DMS79 treated with DMSO at 0.1 percent for 48 hours (cell line): ENCODE measurements around the gene RUFY3.
A peak's percentile ranks its signal among the peaks of the same experiment; 100 is the strongest.
"Not testable (repeated sequence)": the region's sequence is repeated elsewhere in the genome, so short reads cannot be mapped to it uniquely, and the experiment has no call there.

Experiments
- DNase-seq: peaks from one replicate; lab custom pipeline; 2025; lab: John Stamatoyannopoulos, UW

RUFY3 gene

GRCh38 chr4:70787496-70787895, 65.7 kb downstream of the RUFY3 start:
- DNase-seq, result no peak

DNA sequence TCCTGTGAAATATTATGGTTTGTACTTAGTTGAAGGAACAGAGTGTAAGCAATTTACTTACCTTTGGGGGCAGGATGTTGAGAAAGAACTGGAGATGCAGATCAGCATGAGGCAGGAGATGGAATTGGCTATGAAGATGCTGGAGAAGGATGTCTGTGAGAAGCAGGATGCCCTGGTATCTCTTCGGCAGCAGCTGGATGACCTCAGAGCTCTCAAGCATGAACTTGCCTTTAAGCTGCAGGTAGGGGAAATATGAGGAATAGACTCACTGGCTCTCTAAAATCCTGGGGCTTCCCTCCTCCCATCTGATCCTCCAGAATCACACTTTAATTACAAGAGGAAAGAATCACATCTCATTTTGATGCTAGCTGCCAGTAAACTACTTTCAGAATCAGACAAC, 67.0 kb downstream of the RUFY3 start:
- no peak for DNase-seq

DNA sequence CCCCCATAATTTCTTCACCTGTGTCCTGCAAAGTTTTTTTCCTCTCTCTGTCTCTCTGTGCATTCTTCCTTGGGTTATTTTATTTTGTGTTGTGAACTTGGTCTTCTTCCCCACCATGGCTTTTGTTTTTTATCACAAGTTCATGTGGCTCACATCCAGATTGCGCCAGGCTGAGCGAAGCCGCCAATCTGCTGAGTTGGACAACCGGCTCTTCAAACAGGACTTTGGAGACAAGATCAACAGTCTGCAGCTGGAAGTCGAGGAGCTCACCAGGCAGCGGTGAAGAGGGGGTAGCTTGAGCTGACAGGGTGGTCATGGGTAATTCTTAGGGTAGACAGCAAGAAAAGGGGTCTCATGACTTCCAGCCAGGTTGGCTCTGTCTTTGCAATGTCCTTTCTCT, 71.9 kb downstream of the RUFY3 start:
- DNase-seq, result no peak

- no peak for DNase-seq
These were observed 79.6 kb downstream of the RUFY3 start for GRCh38 chr4:70801265-70801809.

DNA sequence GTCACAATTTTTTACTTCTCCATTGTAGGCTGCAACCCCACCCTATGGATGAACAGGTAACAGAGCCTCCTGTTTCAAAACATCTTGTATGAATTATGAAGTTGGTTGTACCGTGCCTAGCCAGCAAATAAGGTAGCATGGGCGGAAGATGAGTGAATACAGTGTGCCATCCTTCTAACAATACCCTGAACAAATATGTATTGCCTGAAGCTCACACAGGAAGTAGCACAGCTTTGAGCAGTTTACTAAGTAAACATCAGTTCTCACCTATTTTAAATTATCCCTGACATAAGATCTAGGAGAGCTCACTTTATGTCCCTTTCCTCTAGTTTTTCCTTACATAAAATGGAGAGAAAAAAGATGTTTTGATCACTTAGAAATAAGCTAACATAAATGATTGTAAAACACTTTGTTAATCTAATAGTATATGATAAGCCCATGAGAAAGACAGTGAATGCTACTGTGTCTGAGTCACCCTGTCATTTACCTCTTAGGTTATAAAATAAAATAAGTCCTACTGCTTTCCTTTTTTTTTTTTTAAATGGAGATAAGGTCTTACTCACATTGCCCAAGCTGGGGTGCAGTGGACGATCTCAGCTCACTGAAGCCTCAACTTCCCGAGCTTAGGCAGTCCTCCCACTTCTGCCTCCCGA, 81.3 kb downstream of the RUFY3 start:
- no peak for DNase-seq

- DNase-seq, result no peak
These were observed 86.4 kb downstream of the RUFY3 start for GRCh38 chr4:70808151-70808550.

- no peak for DNase-seq
These were observed 93.6 kb downstream of the RUFY3 start for GRCh38 chr4:70815370-70815769.

DNA sequence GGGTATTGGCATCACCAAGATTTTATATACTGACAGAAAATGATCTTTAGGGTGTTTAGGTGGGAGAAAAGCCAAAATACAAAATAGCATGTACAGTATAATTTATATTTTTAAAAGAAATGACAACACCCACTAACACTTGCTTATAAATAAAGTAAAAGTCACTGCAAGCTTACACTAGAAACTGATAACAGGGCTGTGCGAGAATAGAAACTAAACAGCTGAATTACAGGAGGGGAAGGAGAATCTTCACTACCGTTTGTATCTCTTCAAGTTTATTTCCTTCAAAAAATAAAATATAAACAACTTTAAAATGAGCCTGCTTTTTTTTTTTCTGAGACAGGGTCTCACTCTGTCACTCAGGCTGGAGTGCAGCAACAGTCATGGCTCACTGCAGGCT, 95.1 kb downstream of the RUFY3 start:
- DNase-seq, result no peak

- DNase-seq, result no peak
These were observed 96.5 kb downstream of the RUFY3 start for GRCh38 chr4:70818173-70818855.

DNA sequence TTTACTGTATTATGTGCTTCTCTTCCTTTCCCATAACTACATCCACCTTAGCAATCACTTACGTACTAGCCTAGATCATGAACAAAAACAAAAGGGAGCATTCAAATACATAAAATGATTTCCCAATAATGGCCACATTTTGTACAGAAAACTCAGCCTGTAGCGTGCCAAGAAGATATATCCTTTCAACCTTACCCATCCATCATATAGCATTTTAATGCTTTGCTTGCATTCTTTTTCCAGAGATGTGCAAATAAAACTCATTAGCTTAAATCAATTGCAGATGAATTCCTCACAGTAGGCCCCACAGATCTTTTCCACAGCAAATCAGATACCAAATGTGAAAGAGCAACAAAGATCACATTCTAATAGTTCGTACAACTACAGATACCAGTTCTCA, 97.2 kb downstream of the RUFY3 start:
- DNase-seq, result no peak

DNA sequence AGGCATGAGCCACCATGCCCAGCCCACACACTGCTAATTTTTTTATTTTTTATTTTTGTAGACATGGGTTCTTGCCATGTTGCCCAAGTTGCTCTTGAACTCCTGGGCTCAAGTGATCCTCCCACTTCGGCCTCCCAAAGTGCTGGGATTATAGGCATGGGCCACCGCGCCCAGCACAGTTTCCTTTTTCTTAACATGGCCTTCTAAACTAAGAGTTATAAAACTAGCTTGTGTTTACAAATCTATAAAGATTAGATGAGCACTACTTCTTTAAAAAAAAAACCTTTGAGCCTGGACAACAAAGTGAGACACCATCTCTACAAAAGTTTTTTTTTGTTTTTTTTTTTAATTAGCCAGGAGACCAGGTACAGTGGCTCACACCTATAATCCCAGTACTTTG, 107.3 kb downstream of the RUFY3 start:
- DNase-seq, result no peak

- no peak for DNase-seq
These were observed 107.7 kb downstream of the RUFY3 start for GRCh38 chr4:70829492-70829891.

GRCh38 chr4:70830054-70830453, 108.3 kb downstream of the RUFY3 start:
- DNase-seq, result no peak

GRCh38 chr4:70831293-70831692, 109.5 kb downstream of the RUFY3 start:
- no peak for DNase-seq

GRCh38 chr4:70833675-70834074, 111.9 kb downstream of the RUFY3 start:
- no peak for DNase-seq

DNA sequence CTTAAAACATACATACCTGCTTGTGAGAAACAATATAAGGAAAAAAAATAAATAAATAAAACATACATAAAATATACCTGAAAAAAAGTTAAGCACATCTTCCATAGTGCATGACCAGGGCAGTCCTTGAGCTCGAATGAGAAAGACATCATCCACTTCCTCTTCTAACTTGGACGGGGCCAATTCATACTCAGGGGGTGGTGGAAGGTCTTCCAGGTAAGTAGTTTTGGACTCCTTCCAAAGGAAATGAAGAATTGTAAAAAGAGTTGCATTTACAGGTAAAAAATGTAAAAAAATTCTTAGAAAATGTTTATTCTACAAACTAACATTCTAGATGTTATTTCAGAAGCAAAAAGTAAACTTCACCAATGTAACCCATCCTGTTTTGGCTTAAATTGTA, 114.3 kb downstream of the RUFY3 start:
- no peak for DNase-seq

- DNase-seq, result peak; percentile 22
These were observed 116.4 kb downstream of the RUFY3 start for GRCh38 chr4:70838204-70838603.

- peak; percentile 30 for DNase-seq
These were observed 117.2 kb downstream of the RUFY3 start for GRCh38 chr4:70838666-70839588.

DNA sequence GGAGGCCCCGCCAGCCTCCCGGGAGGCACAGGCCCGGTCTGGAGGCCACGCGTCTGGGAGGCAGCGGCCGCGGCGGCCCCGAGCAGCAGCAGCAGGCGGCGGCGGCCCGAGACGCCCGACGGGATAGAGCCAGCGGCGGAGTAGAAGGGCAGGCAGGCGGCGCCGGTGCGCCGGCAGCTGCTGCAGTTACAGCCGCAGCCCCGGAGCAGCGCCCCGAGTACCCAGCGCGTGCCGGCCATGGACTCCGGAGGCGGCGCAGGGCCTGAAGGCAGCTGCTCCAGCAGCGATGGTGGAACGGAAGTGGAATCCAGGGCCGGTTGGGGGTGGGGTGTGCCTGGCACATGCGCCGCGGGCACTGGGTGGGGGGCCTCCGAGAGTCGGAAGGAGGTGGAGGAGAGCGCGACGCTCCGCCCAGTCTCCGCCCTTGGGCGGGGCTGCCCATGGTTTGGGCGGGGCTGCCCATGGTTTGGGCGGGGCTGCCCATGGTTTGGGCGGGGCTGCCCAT, 117.9 kb downstream of the RUFY3 start, which contains the start of gene GRSF1:
Gene GRSF1, minus strand, starts transcription at position 302 of the 505 bp plus-strand sequence. Its CDS starts 63 bp downstream, at position 239.
- peak; percentile 29 for DNase-seq

- not testable (repeated sequence) for DNase-seq
These were observed 118.4 kb downstream of the RUFY3 start for GRCh38 chr4:70840137-70840536.

- not testable (repeated sequence) for DNase-seq
These were observed 118.9 kb downstream of the RUFY3 start for GRCh38 chr4:70840631-70841030.

- DNase-seq, result no peak
These were observed 119.4 kb downstream of the RUFY3 start for GRCh38 chr4:70841211-70841610.
